ENCODE results near the gene TGM1. TPM values are rescaled to one million over a fixed set of nuclear protein-coding genes. Genes with fewer than 3 reads are reported as not detected.
A peak's percentile ranks its signal among the peaks of the same experiment; 100 is the strongest.
"Not testable (repeated sequence)": the region's sequence is repeated elsewhere in the genome, so short reads cannot be mapped to it uniquely, and the experiment has no call there.

The TGM1 gene
- polyA plus RNA-seq, 2 of the 4 experiments (the other 2 are of a cell fraction), result 0.61 to 1.3 TPM

DNA sequence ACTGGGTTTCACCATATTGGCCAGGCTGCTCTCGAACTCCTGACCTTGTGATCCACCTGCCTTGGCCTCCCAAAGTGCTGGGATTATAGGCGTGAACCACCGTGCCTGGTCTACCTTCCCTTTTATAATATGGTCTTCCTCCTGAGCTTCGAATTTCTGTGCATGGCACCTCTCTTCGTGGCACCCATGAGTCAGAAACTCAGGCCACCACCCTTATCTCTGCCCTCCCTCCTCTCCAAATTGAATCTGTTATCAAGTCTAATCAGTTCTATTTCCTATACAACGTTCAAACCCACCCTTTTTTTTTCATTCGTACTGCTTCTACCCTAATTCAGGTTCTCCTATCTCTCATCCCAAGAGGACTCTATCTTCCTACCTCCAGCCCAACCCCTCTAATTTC is 15.6 kb downstream of the TGM1 start:
- no peak for FAIRE-seq
- Histone ChIP-seq H3K27ac (no peak overlapping the region), H3K4me1 (peaks cover 11% of the 10 kb centered on the region), H3K4me3 (no peak overlapping the region), H3K4me2 (no peak overlapping the region), H3K9me3 (no peaks in the 10 kb centered on the region)
- ChIA-PET POLR2A (interaction anchor here (3.9 kb wide), 1 partner anchor 24 kb away, joined by 15 read pairs; the partner anchor contains the start of gene RABGGTA), CTCF (interaction anchor here (0.9 to 21.7 kb wide), 5 partner anchors 15 to 184 kb away, joined by 3 to 601 read pairs (median 3); partner anchors contain the start of genes CIDEB, DHRS1, LTB4R and LTB4R2)
- TF ChIP-seq NFE2L2 (conservative IDR thresholded peaks at IDR 0.05; ENCODE audit: low read length) (no peak), CBX2 (IDR thresholded peaks at IDR 0.05; ENCODE audit: borderline replicate concordance, low read depth) (no peak), MYC (IDR thresholded peaks at IDR 0.05; ENCODE audit: borderline replicate concordance, low read length) (no peak), EP300 (IDR thresholded peaks at IDR 0.05) (no peak), NR3C1 (IDR thresholded peaks at IDR 0.05) (no peak), SMC3 (IDR thresholded peaks at IDR 0.05) (no peak), BHLHE40 (IDR thresholded peaks at IDR 0.05; ENCODE audit: low read depth, low read length) (no peak), ZC3H11A (IDR thresholded peaks at IDR 0.05) (no peak)
- TF ChIP-seq, protein P1, sequence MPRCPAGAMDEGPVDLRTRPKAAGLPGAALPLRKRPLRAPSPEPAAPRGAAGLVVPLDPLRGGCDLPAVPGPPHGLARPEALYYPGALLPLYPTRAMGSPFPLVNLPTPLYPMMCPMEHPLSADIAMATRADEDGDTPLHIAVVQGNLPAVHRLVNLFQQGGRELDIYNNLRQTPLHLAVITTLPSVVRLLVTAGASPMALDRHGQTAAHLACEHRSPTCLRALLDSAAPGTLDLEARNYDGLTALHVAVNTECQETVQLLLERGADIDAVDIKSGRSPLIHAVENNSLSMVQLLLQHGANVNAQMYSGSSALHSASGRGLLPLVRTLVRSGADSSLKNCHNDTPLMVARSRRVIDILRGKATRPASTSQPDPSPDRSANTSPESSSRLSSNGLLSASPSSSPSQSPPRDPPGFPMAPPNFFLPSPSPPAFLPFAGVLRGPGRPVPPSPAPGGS (IDR thresholded peaks at IDR 0.05), result no peak
- no peak for ATAC-seq
- no peak for DNase-seq (ENCODE audit: low read depth in 1 of 2, low spot score in 1 of 2)
- WGBS (ENCODE audit: missing lambda C conversion rate), result 59% methylated on average over 7 of the region's 7 CpGs

GRCh38 chr14:24246765-24247212 is 16.2 kb downstream of the TGM1 start:
- H3K9me3 ChIP-seq, result no peaks in the 10 kb centered on the region
- ATAC-seq (no peak), FAIRE-seq (no peak), DNase-seq (ENCODE audit: low read depth in 1 of 2, low spot score in 1 of 2) (no peak)
- POLR2A ChIA-PET, result interaction anchor here (3.9 kb wide), 1 partner anchor 24 kb away, joined by 15 read pairs; the partner anchor contains the start of gene RABGGTA
- CTCF ChIA-PET, result interaction anchor here (0.7 to 21.7 kb wide), 6 partner anchors 11 to 185 kb away, joined by 3 to 601 read pairs (median 3); partner anchors contain the start of genes CIDEB, DHRS1, LTB4R and LTB4R2
- H3K4me3 ChIP-seq, result no peak overlapping the region
- no peak overlapping the region for H3K4me2 ChIP-seq
- H3K4me1 ChIP-seq, result peaks cover 6% of the 10 kb centered on the region
- 59% methylated on average over 3 of the region's 3 CpGs for WGBS (ENCODE audit: missing lambda C conversion rate)
- no peak for TF ChIP-seq HOXB13 (CRISPR knock-in tag; IDR thresholded peaks at IDR 0.05; ENCODE audit: low read depth)
- TF ChIP-seq GATA3 (IDR thresholded peaks at IDR 0.05; ENCODE audit: borderline replicate concordance), result no peak
- no peak for TF ChIP-seq HDAC2 (IDR thresholded peaks at IDR 0.05)
- TF ChIP-seq ZC3H11A (IDR thresholded peaks at IDR 0.05), result no peak
- TF ChIP-seq SMC3 (IDR thresholded peaks at IDR 0.05), result no peak
- no peak for TF ChIP-seq SREBF2 (IDR thresholded peaks at IDR 0.05)
- TF ChIP-seq, protein P1 (IDR thresholded peaks at IDR 0.05), result no peak
- H3K27ac ChIP-seq, result no peak overlapping the region

- peaks cover 11% of the 10 kb centered on the region for H3K4me1 ChIP-seq
- 88% methylated on average over 11 of the region's 11 CpGs for WGBS (ENCODE audit: missing lambda C conversion rate)
- POLR2A ChIA-PET, result interaction anchor here (3.9 kb wide), 1 partner anchor 26 kb away, joined by 15 read pairs; the partner anchor contains the start of gene RABGGTA
- H3K27ac ChIP-seq; H3K4me3 ChIP-seq; H3K4me2 ChIP-seq; FAIRE-seq; ATAC-seq; DNase-seq (ENCODE audit: low read depth in 1 of 2, low spot score in 1 of 2); H3K9me3 ChIP-seq: not testable (repeated sequence)
- CTCF ChIA-PET, result interaction anchor here (0.6 to 21.7 kb wide), 6 partner anchors 10 to 186 kb away, joined by 3 to 601 read pairs (median 4); partner anchors contain the start of genes CIDEB, DHRS1, LTB4R and LTB4R2
Observed at GRCh38 chr14:24245350-24245749, 17.6 kb downstream of the TGM1 start.

DNA sequence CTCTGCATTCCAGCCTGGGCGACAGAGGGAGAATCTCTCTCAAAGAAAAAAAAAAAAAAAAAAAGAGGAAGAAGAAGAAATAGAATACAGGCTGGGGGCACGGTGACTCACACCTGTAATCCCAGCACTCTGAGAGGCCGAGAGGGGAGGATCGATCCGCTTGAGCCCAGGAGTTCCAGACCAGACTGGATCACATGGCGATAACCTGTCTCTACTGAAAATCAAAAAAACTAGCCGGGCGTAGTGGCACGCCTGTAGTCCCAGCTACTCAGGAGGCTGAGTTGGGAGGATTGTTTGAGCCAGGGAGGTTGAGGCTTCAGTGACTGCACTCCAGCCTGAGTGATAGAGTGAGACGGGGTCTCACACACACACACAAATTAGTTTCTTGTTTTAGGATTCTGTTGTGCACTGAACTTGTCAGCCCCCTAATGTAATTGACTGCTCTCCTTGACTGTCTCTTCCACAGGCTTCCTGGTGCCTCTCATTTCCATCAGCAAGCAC is 19.6 kb downstream of the TGM1 start:
- FAIRE-seq, result no peak
- Histone ChIP-seq H3K9me3 (no peaks in the 10 kb centered on the region), H3K4me1 (peaks cover 11% of the 10 kb centered on the region), H3K4me3 (peak overlapping the region; percentile 64), H3K27ac (peak overlapping the region; percentile 89 to 99), H3K4me2 (peak overlapping the region; percentile 78)
- WGBS (ENCODE audit: missing lambda C conversion rate), result 68% methylated on average over 10 of the region's 10 CpGs
- DNase-seq (ENCODE audit: low read depth in 1 of 2, low spot score in 1 of 2), result no peak
- no peak for ATAC-seq
- ChIA-PET POLR2A (interaction anchor here (0.8 to 2.5 kb wide), 12 partner anchors 8 to 194 kb away, joined by 3 to 53 read pairs (median 16); partner anchors contain the start of genes CBLN3, CHMP4A, CIDEB and DHRS1), CTCF (interaction anchor here (0.7 to 21.7 kb wide), 29 partner anchors 10 to 200 kb away, joined by 3 to 601 read pairs (median 7); partner anchors contain the start of genes CIDEB, DHRS1, GMPR2 and IPO4)
- TF ChIP-seq CHD2 (IDR thresholded peaks at IDR 0.05; ENCODE audit: low read length, partially characterized antibody), result no peak
- TF ChIP-seq FOSB (CRISPR knock-in tag; IDR thresholded peaks at IDR 0.05), result no peak
- TF ChIP-seq FOSL2 (IDR thresholded peaks at IDR 0.05), result no peak
- TF ChIP-seq FOSL2 (CRISPR knock-in tag; IDR thresholded peaks at IDR 0.05), result no peak
- TF ChIP-seq MAX (IDR thresholded peaks at IDR 0.05), result no peak
- no peak for TF ChIP-seq REST (IDR thresholded peaks at IDR 0.05)
- TF ChIP-seq GATA3 (IDR thresholded peaks at IDR 0.05; ENCODE audit: borderline replicate concordance), result no peak
- no peak for TF ChIP-seq NR3C1 (IDR thresholded peaks at IDR 0.05)
- TF ChIP-seq ZFP36 (IDR thresholded peaks at IDR 0.05; ENCODE audit: borderline replicate concordance, partially characterized antibody), result no peak
- no peak for TF ChIP-seq EHF (CRISPR knock-in tag; IDR thresholded peaks at IDR 0.05)
- TF ChIP-seq POLR2AphosphoS2 (conservative IDR thresholded peaks at IDR 0.05; ENCODE audit: low read length), result no peak
- no peak for TF ChIP-seq KDM1A (IDR thresholded peaks at IDR 0.05; ENCODE audit: low read depth)
- TF ChIP-seq JUN (IDR thresholded peaks at IDR 0.05), result no peak
- no peak for TF ChIP-seq TFCP2L1 (CRISPR knock-in tag; IDR thresholded peaks at IDR 0.05)
